GM23338 (cell line): Measurements from ENCODE around the gene SLC17A7. TPM values are rescaled to one million over a fixed set of nuclear protein-coding genes. Genes with fewer than 3 reads are reported as not detected.

Experiments
- ATAC-seq: fragments of 200-7000 bp; cut with Tn5 transposase; 3 replicates; pipeline ENCODE4 v1.9.1; 2020
- DNase-seq: peaks from one replicate; pipeline ENCODE4 v3.0.0-alpha.2; 2015; ENCODE audit warnings: low spot score
- H2AFZ ChIP-seq: fragments of 200-600 bp; sonication (generic); 2 replicates; pipeline ENCODE4 v1.8.0; 2016; ENCODE audit warnings: antibody characterized with exemption, mild to moderate bottlenecking, moderate library complexity
- H3F3A ChIP-seq: fragments of 200-600 bp; sonication (generic); replicated peaks from 2 replicates; pipeline ENCODE4 v1.8.0; 2017; ENCODE audit warnings: antibody characterized with exemption, mixed run types, low read depth
- H3K27ac ChIP-seq: fragments of 200-600 bp; sonication (generic); 2 replicates; pipeline ENCODE4 v1.6.1; 2016; ENCODE audit warnings: low read depth
- H3K27me3 ChIP-seq: fragments of 200-600 bp; sonication (generic); 2 replicates; pipeline ENCODE4 v1.8.0; 2016; ENCODE audit warnings: mild to moderate bottlenecking, mixed run types, moderate library complexity; ENCODE audit not compliant: insufficient read depth
- H3K36me3 ChIP-seq: fragments of 200-600 bp; sonication (generic); 2 replicates; pipeline ENCODE4 v1.8.0; 2016; ENCODE audit warnings: mild to moderate bottlenecking; ENCODE audit not compliant: insufficient read depth
- H3K4me1 ChIP-seq: fragments of 200-600 bp; sonication (generic); 2 replicates; pipeline ENCODE4 v1.8.0; 2016; ENCODE audit warnings: mild to moderate bottlenecking, moderate library complexity; ENCODE audit not compliant: insufficient read depth
- H3K4me2 ChIP-seq: fragments of 200-600 bp; sonication (generic); 2 replicates; pipeline ENCODE4 v1.7.1; 2017; ENCODE audit warnings: mixed run types
- H3K4me3 ChIP-seq: fragments of 200-600 bp; sonication (generic); 2 replicates; pipeline ENCODE4 v1.6.1; 2016; ENCODE audit warnings: mixed run types
- H3K79me2 ChIP-seq: fragments of 200-600 bp; sonication (generic); replicated peaks from 2 replicates; pipeline ENCODE4 v1.8.0; 2017; ENCODE audit warnings: mild to moderate bottlenecking; ENCODE audit not compliant: insufficient read depth
- H3K9me2 ChIP-seq: fragments of 200-600 bp; sonication (generic); 2 replicates; pipeline ENCODE4 v1.8.0; 2017; ENCODE audit not compliant: insufficient read depth
- H4K20me1 ChIP-seq: fragments of 200-600 bp; sonication (generic); replicated peaks from 2 replicates; pipeline ENCODE4 v1.8.0; 2017; ENCODE audit warnings: mild to moderate bottlenecking; ENCODE audit not compliant: insufficient read depth
- H3K27ac Mint-ChIP-seq: 2 replicates; pipeline ENCODE4 v1.8.0; 2020; ENCODE audit warnings: inconsistent platforms, mild to moderate bottlenecking, moderate library complexity, mixed read lengths
- H3K27me3 Mint-ChIP-seq: 3 replicates; pipeline ENCODE4 v1.8.0; 2022; ENCODE audit warnings: low read depth, mild to moderate bottlenecking, moderate library complexity, mixed read lengths, inconsistent platforms; ENCODE audit not compliant: insufficient read depth, poor library complexity
- H3K36me3 Mint-ChIP-seq: 3 replicates; pipeline ENCODE4 v1.8.0; 2021; ENCODE audit warnings: low read depth, mild to moderate bottlenecking, inconsistent platforms, moderate library complexity, mixed read lengths
- H3K4me1 Mint-ChIP-seq: 3 replicates; pipeline ENCODE4 v1.8.0; 2020; ENCODE audit warnings: mild to moderate bottlenecking, inconsistent platforms, mixed read lengths
- H3K4me3 Mint-ChIP-seq: 3 replicates; pipeline ENCODE4 v1.8.0; 2021; ENCODE audit warnings: moderate library complexity, mild to moderate bottlenecking, inconsistent platforms, mixed read lengths
- H3K9me3 Mint-ChIP-seq: 3 replicates; pipeline ENCODE4 v1.8.0; 2020; ENCODE audit warnings: moderate library complexity, mild to moderate bottlenecking, inconsistent platforms, mixed read lengths
- CREB1 ChIP-seq: fragments of 250-450 bp; sonication (Bioruptor Pico); IDR thresholded peaks from 2 replicates; pipeline ENCODE4 v1.5.0; 2020; ENCODE audit warnings: low read depth, mild to moderate bottlenecking, moderate library complexity
- EZH2 ChIP-seq: fragments of 200-600 bp; sonication (generic); IDR thresholded peaks from one replicate; pipeline ENCODE4 v1.8.0; 2017; ENCODE audit warnings: antibody characterized with exemption, mild to moderate bottlenecking, low read depth; ENCODE audit not compliant: unreplicated experiment
- EZH2phosphoT487 ChIP-seq: fragments of 200-600 bp; sonication (generic); IDR thresholded peaks from one replicate; pipeline ENCODE4 v1.8.1; 2018; ENCODE audit warnings: antibody characterized with exemption; ENCODE audit not compliant: unreplicated experiment
- JUNB ChIP-seq: IDR thresholded peaks from one replicate; pipeline ENCODE4 v1.6.1; 2016; ENCODE audit warnings: antibody characterized with exemption; ENCODE audit not compliant: unreplicated experiment
- NANOG ChIP-seq: IDR thresholded peaks from 2 replicates; pipeline ENCODE4 v1.6.1; 2016; ENCODE audit warnings: antibody characterized with exemption, borderline replicate concordance
- POLR2AphosphoS5 ChIP-seq: IDR thresholded peaks from 2 replicates; pipeline ENCODE4 v1.6.1; 2016; ENCODE audit warnings: antibody characterized with exemption, low read depth
- STAT1 ChIP-seq: IDR thresholded peaks from one replicate; pipeline ENCODE4 v1.6.1; 2016; ENCODE audit warnings: antibody characterized with exemption; ENCODE audit not compliant: unreplicated experiment
- ZNF114 ChIP-seq: fragments of 250-450 bp; sonication (Bioruptor Pico); IDR thresholded peaks from 2 replicates; pipeline ENCODE4 v1.5.0; 2020; ENCODE audit warnings: mild to moderate bottlenecking, moderate library complexity
- ZNF331 ChIP-seq: fragments of 250-450 bp; sonication (Bioruptor Pico); IDR thresholded peaks from 2 replicates; pipeline ENCODE4 v1.5.0; 2020; ENCODE audit warnings: low read depth, mild to moderate bottlenecking, moderate library complexity
- polyA plus RNA-seq: library from polyadenylated mRNA; unstranded; fragments of >200 nt; fragmentation: Nextera tagmentation; extraction: Ambion mirVana; gene quantifications from 2 replicates; pipeline ENCODE4 v1.2.1, GENCODE V29; 2016
- total RNA-seq: library from RNA; depleted of rRNA; stranded (reverse); fragments of >200 nt; shearing (Covaris generic); gene quantifications from 2 replicates; pipeline ENCODE4 v1.2.3, GENCODE V29; 2014
- TF ChIP-seq, protein P1 (sequence below), 2 experiments: fragments of 200-600 bp in 1 of 2; sonication (generic) in 1 of 2; conservative IDR thresholded peaks; 2 replicates each; pipeline versions ENCODE4 v1.5.1 to v1.6.1; 2016 to 2017; ENCODE audit warnings: antibody characterized with exemption in 2 of 2, low read depth in 2 of 2, mild to moderate bottlenecking in 2 of 2, moderate library complexity in 1 of 2
- TF ChIP-seq, protein P2 (sequence below): IDR thresholded peaks from 2 replicates; pipeline ENCODE4 v1.6.1; 2016; ENCODE audit warnings: antibody characterized with exemption
- TF ChIP-seq, protein P3 (sequence below): IDR thresholded peaks from one replicate; pipeline ENCODE4 v1.6.1; 2018; ENCODE audit warnings: antibody characterized with exemption; ENCODE audit not compliant: unreplicated experiment
- TF ChIP-seq, protein P4 (sequence below): fragments of 250-450 bp; sonication (Bioruptor Pico); IDR thresholded peaks from 2 replicates; pipeline ENCODE4 v1.5.0; 2020; ENCODE audit warnings: mild to moderate bottlenecking, moderate library complexity

SLC17A7 gene
- total and polyA plus RNA-seq, 2 experiments from 2014 or later, result 0.90 to 1.5 TPM

DNA sequence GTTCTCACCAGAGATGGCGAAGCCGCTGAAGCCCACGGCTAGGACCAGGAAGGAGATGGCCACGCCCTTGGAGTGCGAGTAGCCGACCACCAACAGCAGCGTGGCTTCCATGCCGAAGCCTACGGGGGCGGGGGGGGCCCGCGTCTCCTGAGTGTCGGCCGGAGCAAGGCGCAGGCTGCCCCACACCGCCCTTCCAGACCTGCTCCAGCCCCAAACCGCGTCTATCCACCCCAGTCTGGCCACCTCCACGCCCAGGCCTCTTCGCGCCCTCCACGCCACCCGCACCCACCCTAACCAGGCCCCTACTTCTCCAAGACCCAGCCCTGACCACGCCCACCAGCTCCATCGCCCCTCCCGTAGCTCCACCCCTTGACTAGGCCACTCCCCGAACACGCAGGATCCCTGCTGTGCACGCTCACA is 10.0 kb downstream of the SLC17A7 start:
- Mint-ChIP-seq H3K36me3 (peaks cover 5% of the 10 kb centered on the region), H3K27me3 (peaks cover 64% of the 10 kb centered on the region), H3K27ac (no peak overlapping the region), H3K4me1 (peaks cover 53% of the 10 kb centered on the region), H3K9me3 (peaks cover 13% of the 10 kb centered on the region; the same call in 2 of the 3 replicates), H3K4me3 (no peak overlapping the region)
- no peak for TF ChIP-seq STAT1
- TF ChIP-seq NANOG, result no peak
- TF ChIP-seq ZNF114 (CRISPR knock-in tag), result no peak
- no peak for TF ChIP-seq ZNF331 (CRISPR knock-in tag)
- TF ChIP-seq, protein P1, sequence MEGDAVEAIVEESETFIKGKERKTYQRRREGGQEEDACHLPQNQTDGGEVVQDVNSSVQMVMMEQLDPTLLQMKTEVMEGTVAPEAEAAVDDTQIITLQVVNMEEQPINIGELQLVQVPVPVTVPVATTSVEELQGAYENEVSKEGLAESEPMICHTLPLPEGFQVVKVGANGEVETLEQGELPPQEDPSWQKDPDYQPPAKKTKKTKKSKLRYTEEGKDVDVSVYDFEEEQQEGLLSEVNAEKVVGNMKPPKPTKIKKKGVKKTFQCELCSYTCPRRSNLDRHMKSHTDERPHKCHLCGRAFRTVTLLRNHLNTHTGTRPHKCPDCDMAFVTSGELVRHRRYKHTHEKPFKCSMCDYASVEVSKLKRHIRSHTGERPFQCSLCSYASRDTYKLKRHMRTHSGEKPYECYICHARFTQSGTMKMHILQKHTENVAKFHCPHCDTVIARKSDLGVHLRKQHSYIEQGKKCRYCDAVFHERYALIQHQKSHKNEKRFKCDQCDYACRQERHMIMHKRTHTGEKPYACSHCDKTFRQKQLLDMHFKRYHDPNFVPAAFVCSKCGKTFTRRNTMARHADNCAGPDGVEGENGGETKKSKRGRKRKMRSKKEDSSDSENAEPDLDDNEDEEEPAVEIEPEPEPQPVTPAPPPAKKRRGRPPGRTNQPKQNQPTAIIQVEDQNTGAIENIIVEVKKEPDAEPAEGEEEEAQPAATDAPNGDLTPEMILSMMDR (conservative IDR thresholded peaks at IDR 0.05; ENCODE audit: low read depth in 2 of 2), result no peak
- TF ChIP-seq POLR2AphosphoS5, result no peak
- no peak for TF ChIP-seq EZH2
- TF ChIP-seq, protein P2, sequence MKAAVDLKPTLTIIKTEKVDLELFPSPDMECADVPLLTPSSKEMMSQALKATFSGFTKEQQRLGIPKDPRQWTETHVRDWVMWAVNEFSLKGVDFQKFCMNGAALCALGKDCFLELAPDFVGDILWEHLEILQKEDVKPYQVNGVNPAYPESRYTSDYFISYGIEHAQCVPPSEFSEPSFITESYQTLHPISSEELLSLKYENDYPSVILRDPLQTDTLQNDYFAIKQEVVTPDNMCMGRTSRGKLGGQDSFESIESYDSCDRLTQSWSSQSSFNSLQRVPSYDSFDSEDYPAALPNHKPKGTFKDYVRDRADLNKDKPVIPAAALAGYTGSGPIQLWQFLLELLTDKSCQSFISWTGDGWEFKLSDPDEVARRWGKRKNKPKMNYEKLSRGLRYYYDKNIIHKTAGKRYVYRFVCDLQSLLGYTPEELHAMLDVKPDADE, result no peak
- TF ChIP-seq, protein P3, sequence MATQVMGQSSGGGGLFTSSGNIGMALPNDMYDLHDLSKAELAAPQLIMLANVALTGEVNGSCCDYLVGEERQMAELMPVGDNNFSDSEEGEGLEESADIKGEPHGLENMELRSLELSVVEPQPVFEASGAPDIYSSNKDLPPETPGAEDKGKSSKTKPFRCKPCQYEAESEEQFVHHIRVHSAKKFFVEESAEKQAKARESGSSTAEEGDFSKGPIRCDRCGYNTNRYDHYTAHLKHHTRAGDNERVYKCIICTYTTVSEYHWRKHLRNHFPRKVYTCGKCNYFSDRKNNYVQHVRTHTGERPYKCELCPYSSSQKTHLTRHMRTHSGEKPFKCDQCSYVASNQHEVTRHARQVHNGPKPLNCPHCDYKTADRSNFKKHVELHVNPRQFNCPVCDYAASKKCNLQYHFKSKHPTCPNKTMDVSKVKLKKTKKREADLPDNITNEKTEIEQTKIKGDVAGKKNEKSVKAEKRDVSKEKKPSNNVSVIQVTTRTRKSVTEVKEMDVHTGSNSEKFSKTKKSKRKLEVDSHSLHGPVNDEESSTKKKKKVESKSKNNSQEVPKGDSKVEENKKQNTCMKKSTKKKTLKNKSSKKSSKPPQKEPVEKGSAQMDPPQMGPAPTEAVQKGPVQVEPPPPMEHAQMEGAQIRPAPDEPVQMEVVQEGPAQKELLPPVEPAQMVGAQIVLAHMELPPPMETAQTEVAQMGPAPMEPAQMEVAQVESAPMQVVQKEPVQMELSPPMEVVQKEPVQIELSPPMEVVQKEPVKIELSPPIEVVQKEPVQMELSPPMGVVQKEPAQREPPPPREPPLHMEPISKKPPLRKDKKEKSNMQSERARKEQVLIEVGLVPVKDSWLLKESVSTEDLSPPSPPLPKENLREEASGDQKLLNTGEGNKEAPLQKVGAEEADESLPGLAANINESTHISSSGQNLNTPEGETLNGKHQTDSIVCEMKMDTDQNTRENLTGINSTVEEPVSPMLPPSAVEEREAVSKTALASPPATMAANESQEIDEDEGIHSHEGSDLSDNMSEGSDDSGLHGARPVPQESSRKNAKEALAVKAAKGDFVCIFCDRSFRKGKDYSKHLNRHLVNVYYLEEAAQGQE, result no peak
- TF ChIP-seq CREB1 (CRISPR knock-in tag), result no peak
- TF ChIP-seq, protein P4, sequence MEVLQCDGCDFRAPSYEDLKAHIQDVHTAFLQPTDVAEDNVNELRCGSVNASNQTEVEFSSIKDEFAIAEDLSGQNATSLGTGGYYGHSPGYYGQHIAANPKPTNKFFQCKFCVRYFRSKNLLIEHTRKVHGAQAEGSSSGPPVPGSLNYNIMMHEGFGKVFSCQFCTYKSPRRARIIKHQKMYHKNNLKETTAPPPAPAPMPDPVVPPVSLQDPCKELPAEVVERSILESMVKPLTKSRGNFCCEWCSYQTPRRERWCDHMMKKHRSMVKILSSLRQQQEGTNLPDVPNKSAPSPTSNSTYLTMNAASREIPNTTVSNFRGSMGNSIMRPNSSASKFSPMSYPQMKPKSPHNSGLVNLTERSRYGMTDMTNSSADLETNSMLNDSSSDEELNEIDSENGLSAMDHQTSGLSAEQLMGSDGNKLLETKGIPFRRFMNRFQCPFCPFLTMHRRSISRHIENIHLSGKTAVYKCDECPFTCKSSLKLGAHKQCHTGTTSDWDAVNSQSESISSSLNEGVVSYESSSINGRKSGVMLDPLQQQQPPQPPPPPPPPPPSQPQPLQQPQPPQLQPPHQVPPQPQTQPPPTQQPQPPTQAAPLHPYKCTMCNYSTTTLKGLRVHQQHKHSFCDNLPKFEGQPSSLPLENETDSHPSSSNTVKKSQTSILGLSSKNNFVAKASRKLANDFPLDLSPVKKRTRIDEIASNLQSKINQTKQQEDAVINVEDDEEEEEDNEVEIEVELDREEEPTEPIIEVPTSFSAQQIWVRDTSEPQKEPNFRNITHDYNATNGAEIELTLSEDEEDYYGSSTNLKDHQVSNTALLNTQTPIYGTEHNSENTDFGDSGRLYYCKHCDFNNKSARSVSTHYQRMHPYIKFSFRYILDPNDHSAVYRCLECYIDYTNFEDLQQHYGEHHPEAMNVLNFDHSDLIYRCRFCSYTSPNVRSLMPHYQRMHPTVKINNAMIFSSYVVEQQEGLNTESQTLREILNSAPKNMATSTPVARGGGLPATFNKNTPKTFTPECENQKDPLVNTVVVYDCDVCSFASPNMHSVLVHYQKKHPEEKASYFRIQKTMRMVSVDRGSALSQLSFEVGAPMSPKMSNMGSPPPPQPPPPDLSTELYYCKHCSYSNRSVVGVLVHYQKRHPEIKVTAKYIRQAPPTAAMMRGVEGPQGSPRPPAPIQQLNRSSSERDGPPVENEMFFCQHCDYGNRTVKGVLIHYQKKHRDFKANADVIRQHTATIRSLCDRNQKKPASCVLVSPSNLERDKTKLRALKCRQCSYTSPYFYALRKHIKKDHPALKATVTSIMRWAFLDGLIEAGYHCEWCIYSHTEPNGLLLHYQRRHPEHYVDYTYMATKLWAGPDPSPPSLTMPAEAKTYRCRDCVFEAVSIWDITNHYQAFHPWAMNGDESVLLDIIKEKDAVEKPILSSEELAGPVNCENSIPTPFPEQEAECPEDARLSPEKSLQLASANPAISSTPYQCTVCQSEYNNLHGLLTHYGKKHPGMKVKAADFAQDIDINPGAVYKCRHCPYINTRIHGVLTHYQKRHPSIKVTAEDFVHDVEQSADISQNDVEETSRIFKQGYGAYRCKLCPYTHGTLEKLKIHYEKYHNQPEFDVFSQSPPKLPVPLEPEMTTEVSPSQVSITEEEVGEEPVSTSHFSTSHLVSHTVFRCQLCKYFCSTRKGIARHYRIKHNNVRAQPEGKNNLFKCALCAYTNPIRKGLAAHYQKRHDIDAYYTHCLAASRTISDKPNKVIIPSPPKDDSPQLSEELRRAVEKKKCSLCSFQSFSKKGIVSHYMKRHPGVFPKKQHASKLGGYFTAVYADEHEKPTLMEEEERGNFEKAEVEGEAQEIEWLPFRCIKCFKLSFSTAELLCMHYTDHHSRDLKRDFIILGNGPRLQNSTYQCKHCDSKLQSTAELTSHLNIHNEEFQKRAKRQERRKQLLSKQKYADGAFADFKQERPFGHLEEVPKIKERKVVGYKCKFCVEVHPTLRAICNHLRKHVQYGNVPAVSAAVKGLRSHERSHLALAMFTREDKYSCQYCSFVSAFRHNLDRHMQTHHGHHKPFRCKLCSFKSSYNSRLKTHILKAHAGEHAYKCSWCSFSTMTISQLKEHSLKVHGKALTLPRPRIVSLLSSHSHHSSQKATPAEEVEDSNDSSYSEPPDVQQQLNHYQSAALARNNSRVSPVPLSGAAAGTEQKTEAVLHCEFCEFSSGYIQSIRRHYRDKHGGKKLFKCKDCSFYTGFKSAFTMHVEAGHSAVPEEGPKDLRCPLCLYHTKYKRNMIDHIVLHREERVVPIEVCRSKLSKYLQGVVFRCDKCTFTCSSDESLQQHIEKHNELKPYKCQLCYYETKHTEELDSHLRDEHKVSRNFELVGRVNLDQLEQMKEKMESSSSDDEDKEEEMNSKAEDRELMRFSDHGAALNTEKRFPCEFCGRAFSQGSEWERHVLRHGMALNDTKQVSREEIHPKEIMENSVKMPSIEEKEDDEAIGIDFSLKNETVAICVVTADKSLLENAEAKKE (CRISPR knock-in tag), result no peak
- TF ChIP-seq EZH2phosphoT487, result no peak
- TF ChIP-seq JUNB, result no peak
- H3K9me2 ChIP-seq, result no peaks in the 10 kb centered on the region
- H3K79me2 ChIP-seq, result no peaks in the 10 kb centered on the region
- no peak for ATAC-seq
- no peak overlapping the region for H3K4me3 ChIP-seq
- peaks cover 41% of the 10 kb centered on the region for H3F3A ChIP-seq
- no peak for DNase-seq
- no peak overlapping the region for H3K4me2 ChIP-seq
- peaks cover 69% of the 10 kb centered on the region for H3K27me3 ChIP-seq
- no peaks in the 10 kb centered on the region for H3K36me3 ChIP-seq
- no peak overlapping the region for H3K27ac ChIP-seq
- peaks cover 37% of the 10 kb centered on the region for H3K4me1 ChIP-seq
- H4K20me1 ChIP-seq, result no peaks in the 10 kb centered on the region
- no peak overlapping the region for H2AFZ ChIP-seq
